ENCODE measurements around the gene TRIM71. TPM values are rescaled to one million over a fixed set of nuclear protein-coding genes. Genes with fewer than 3 reads are reported as not detected.

TRIM71 gene
- total and polyA plus RNA-seq, 2 of the 13 experiments (the other 11 are each of a cell fraction or from before 2014, with no cell fraction given) = 21.7 to 76.9 TPM

- TF ChIP-seq ZBTB10 (CRISPR knock-in tag; IDR thresholded peaks at IDR 0.05; ENCODE audit: borderline replicate concordance) (no peak; the same call in 1 of the 2 replicates), ZNF567 (CRISPR knock-in tag; IDR thresholded peaks at IDR 0.05; ENCODE audit: borderline replicate concordance) (no peak), MED13 (CRISPR knock-in tag; IDR thresholded peaks at IDR 0.05) (peak; percentile 71), GMEB1 (CRISPR knock-in tag; IDR thresholded peaks at IDR 0.05; ENCODE audit: borderline replicate concordance) (peak; percentile 34; the same call in 1 of the 2 replicates), POGK (CRISPR knock-in tag; conservative IDR thresholded peaks at IDR 0.05) (0 out of 2 replicates have a peak, but pooled peaks have one; percentile 50), STAG1 (CRISPR knock-in tag; IDR thresholded peaks at IDR 0.05) (no peak), NFKBIZ (CRISPR knock-in tag; IDR thresholded peaks at IDR 0.05) (no peak; the same call in 1 of the 2 replicates), SP1 (IDR thresholded peaks at IDR 0.05) (no peak), SP1 (CRISPR knock-in tag; IDR thresholded peaks at IDR 0.05) (no peak), ZFP62 (CRISPR knock-in tag; IDR thresholded peaks at IDR 0.05) (no peak), ZNF704 (CRISPR knock-in tag; IDR thresholded peaks at IDR 0.05; ENCODE audit: borderline replicate concordance) (no peak), MLX (CRISPR knock-in tag; IDR thresholded peaks at IDR 0.05) (no peak), GABPB1 (CRISPR knock-in tag; IDR thresholded peaks at IDR 0.05) (peak; percentile 79), XRCC5 (optimal IDR thresholded peaks at IDR 0.05; ENCODE audit: low read length) (no peak), KDM5A (IDR thresholded peaks at IDR 0.05; ENCODE audit: borderline replicate concordance, low read length) (no peak), JARID2 (CRISPR knock-in tag; IDR thresholded peaks at IDR 0.05; ENCODE audit: insufficient replicate concordance) (no peak), ZBTB39 (CRISPR knock-in tag; IDR thresholded peaks at IDR 0.05) (no peak), ZNF781 (CRISPR knock-in tag; IDR thresholded peaks at IDR 0.05; ENCODE audit: borderline replicate concordance, not compliant biosample characterization) (no peak)
Observed at GRCh38 chr3:32816439-32817256, 1.1 kb upstream of the TRIM71 start (continued).

Measured in HepG2 (cell line).